C1 segment of cervical spinal cord (tissue), 14 donors: ENCODE measurements around the gene SLC16A9.

Source experiments
- DNase-seq, 14 donors: peaks; one replicate each; lab custom pipeline; 2025; lab: John Stamatoyannopoulos, UW

SLC16A9 gene

GRCh38 chr10:59719374-59719773 lies 9.7 kb upstream of the SLC16A9 start:
- DNase-seq = no peak

GRCh38 chr10:59718257-59718656 lies 8.6 kb upstream of the SLC16A9 start:
- no peak for DNase-seq

GRCh38 chr10:59713196-59713821 lies 3.7 kb upstream of the SLC16A9 start:
- DNase-seq = no peak

GRCh38 chr10:59711871-59712494 lies 2.3 kb upstream of the SLC16A9 start:
- DNase-seq = no peak

- peak in 7 of 14 donors; percentile 5 to 52 (median 22) for DNase-seq
These were observed 745 bp downstream of the SLC16A9 start for GRCh38 chr10:59708816-59709394.

- no peak for DNase-seq
These were observed 2.5 kb downstream of the SLC16A9 start for GRCh38 chr10:59706851-59707797.

GRCh38 chr10:59705931-59706330 lies 3.7 kb downstream of the SLC16A9 start:
- no peak for DNase-seq

GRCh38 chr10:59704630-59705029 lies 5.0 kb downstream of the SLC16A9 start:
- no peak for DNase-seq

GRCh38 chr10:59702347-59702746 lies 7.3 kb downstream of the SLC16A9 start:
- DNase-seq = no peak

- DNase-seq = no peak
These were observed 8.9 kb downstream of the SLC16A9 start for GRCh38 chr10:59700709-59701108.

- DNase-seq = peak in 6 of 14 donors; percentile 17 to 68 (median 29)
These were observed 11.3 kb downstream of the SLC16A9 start for GRCh38 chr10:59698326-59698725.

GRCh38 chr10:59695637-59696036 lies 14.0 kb downstream of the SLC16A9 start:
- no peak for DNase-seq

GRCh38 chr10:59694936-59695335 lies 14.7 kb downstream of the SLC16A9 start:
- DNase-seq = no peak

- DNase-seq = no peak
These were observed 17.5 kb downstream of the SLC16A9 start for GRCh38 chr10:59692113-59692512.

- no peak for DNase-seq
These were observed 20.7 kb downstream of the SLC16A9 start for GRCh38 chr10:59688921-59689351.

- DNase-seq = no peak
These were observed 22.0 kb downstream of the SLC16A9 start for GRCh38 chr10:59687657-59688056.

GRCh38 chr10:59684006-59684405 lies 25.6 kb downstream of the SLC16A9 start:
- peak in 1 of 14 donors; percentile 31 for DNase-seq

GRCh38 chr10:59682986-59683937 lies 26.4 kb downstream of the SLC16A9 start:
- DNase-seq = peak in 1 of 14 donors; percentile 65

GRCh38 chr10:59680199-59680598 lies 29.5 kb downstream of the SLC16A9 start:
- DNase-seq = no peak

GRCh38 chr10:59678884-59679301 lies 30.8 kb downstream of the SLC16A9 start:
- no peak for DNase-seq
